Activated naive CD4-positive, alpha-beta T cell treated with anti-CD3 and anti-CD28 coated beads for 36 hours (primary cell): ENCODE results near the gene ZNF492. TPM values are rescaled to one million over a fixed set of nuclear protein-coding genes. Genes with fewer than 3 reads are reported as not detected.
"Not testable (repeated sequence)": the region's sequence is repeated elsewhere in the genome, so short reads cannot be mapped to it uniquely, and the experiment has no call there.

Experiments
- CTCF ChIA-PET: fragments of 350-600 bp; sonication (Branson Sonifier 250); formaldehyde crosslinking; loops from one replicate; lab custom pipeline; 2021; ENCODE audit warnings: antibody characterized with exemption; lab: Charles Lee
- DNase-seq: peaks from one replicate; pipeline ENCODE4 v3.0.0-alpha.2; 2020
- H3K27ac Mint-ChIP-seq: one replicate; pipeline ENCODE4 v1.8.0; 2021; ENCODE audit warnings: mild to moderate bottlenecking, mixed read lengths
- H3K27me3 Mint-ChIP-seq: one replicate; pipeline ENCODE4 v1.8.0; 2021; ENCODE audit warnings: low read depth, mixed read lengths
- H3K36me3 Mint-ChIP-seq: one replicate; pipeline ENCODE4 v1.8.0; 2021; ENCODE audit warnings: low read depth, mixed read lengths
- H3K4me1 Mint-ChIP-seq: one replicate; pipeline ENCODE4 v1.8.0; 2021; ENCODE audit warnings: low read depth, mixed read lengths
- H3K4me3 Mint-ChIP-seq: one replicate; pipeline ENCODE4 v1.8.0; 2021; ENCODE audit warnings: mild to moderate bottlenecking, moderate library complexity, mixed read lengths
- H3K9me3 Mint-ChIP-seq: one replicate; pipeline ENCODE4 v1.8.0; 2021; ENCODE audit warnings: mixed read lengths
- intact Hi-C: fragments of 100-400 bp; cut with micrococcal nuclease; formaldehyde crosslinking; loops from one replicate; pipeline ENCODE4 v1.15.1; 2023
- total RNA-seq, 2 experiments: library from RNA; stranded (reverse); gene quantifications; one replicate each; pipeline ENCODE4 v1.2.3, GENCODE V29; 2021

Gene ZNF492
- total RNA-seq, 2 experiments from 2014 or later, result 1.6 to 2.0 TPM

DNA sequence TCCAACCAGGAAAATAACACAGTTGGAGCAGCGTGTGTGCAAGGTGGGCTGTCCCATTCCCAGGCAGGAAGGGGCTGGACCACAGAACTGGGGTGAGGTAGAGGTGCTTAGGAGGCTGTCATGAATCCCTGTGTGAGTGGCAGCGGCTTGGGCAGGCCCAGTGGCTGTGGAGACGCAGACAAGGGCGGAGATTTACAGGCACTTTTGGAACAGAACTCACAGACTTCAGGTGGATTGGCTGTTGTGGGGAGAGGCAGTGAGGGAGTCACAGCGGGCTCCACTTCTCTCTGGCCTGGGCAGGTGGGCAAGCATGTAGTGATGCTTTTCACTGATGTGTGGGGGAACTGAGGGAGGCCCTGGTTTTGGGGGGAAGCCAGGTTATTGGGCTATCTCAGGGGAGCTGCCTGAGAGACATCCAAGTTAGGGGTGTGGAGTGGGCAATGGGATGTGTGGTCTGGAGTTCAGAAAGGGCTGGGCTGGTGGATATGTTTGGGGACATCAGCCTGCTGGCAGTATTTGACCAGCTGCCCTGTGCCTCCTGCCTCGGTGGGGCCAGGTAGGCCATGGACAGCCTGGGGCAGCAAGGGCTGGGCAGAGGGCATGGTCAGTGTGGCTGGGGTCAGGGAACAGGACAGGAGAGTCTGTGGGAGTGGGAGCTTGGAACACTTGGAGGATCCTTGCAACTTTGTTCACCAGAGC is 27.0 kb upstream of the ZNF492 start:
- intact Hi-C loops, result no loop called here
- Mint-ChIP-seq H3K27me3 (no peaks in the 10 kb centered on the region), H3K4me1 (no peaks in the 10 kb centered on the region), H3K4me3 (no peak overlapping the region), H3K9me3 (peaks cover 9% of the 10 kb centered on the region), H3K27ac (no peak overlapping the region), H3K36me3 (no peaks in the 10 kb centered on the region)
- no peak for DNase-seq
- CTCF ChIA-PET, result no interaction called here

DNA sequence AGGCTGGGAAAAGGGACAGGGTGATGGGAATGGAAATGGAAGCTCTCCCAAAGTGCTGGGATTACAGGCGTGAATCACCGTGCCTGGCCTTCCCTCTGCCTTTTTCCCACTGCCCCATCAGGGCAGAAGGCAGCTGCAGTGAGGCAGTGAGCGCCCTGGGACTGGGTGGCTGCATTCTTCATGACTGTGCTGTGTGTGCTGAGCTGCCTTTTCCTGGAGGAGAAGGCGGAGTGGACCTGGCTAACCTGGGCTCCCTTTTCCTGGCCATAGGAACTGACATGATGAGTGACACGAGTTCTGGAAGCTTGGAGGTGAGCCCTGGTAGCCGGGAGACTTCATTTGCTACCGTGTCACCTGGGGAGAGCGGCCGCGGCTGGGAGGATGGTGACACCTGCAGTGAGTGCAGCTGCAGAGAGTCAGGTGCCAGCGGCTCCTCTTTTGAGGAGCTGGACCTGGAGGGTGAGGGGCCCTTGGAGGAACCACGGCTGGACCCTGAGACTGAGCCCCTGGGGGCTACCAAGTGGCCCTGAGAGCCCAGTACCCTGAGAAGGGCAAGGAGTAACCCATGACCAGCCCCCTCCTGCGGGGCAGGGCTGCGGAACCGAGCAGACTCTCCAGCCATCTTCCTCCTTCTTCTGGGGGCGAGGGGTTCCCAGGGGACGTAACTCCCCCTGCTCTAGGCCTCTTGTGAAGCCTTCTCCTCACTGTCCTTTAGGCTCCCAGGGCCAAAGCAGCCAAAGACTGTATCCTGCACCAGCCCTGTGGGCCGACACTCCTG is 26.3 kb upstream of the ZNF492 start:
- no peaks in the 10 kb centered on the region for H3K27me3 Mint-ChIP-seq
- CTCF ChIA-PET, result no interaction called here
- peaks cover 9% of the 10 kb centered on the region for H3K9me3 Mint-ChIP-seq
- no peaks in the 10 kb centered on the region for H3K4me1 Mint-ChIP-seq
- intact Hi-C loops, result no loop called here
- H3K4me3 Mint-ChIP-seq, result no peak overlapping the region
- no peaks in the 10 kb centered on the region for H3K36me3 Mint-ChIP-seq
- H3K27ac Mint-ChIP-seq, result no peak overlapping the region
- DNase-seq, result no peak

DNA sequence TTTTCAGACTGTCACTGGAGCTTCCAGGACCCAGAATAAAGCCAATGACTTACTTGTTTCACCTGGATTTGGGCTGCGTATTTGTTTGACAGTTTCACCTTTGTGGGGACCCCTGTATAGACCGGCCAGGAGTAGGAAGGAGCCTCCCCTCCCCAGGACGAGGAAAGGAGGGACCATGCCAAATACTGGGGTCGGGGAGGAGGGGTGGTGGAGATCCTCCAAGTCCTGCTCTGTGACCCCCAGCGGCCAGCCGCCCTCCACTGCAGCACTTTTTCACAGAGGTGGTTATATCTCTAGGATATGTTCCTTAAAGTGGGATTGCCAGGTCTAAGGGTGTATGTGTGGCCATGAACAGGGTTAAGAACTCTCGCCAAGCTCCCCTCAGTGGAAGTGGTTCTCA is 25.7 kb upstream of the ZNF492 start:
- Mint-ChIP-seq H3K4me3 (no peak overlapping the region), H3K9me3 (peaks cover 9% of the 10 kb centered on the region), H3K27me3 (no peaks in the 10 kb centered on the region), H3K4me1 (no peaks in the 10 kb centered on the region), H3K27ac (no peak overlapping the region), H3K36me3 (no peaks in the 10 kb centered on the region)
- no peak for DNase-seq
- intact Hi-C loops, result no loop called here
- CTCF ChIA-PET, result interaction anchor here (1.0 kb wide), 1 partner anchor 12 kb away, joined by 3 read pairs; no protein-coding TSS in a partner anchor

- Mint-ChIP-seq H3K27ac (no peak overlapping the region), H3K36me3 (no peaks in the 10 kb centered on the region), H3K4me3 (no peak overlapping the region), H3K9me3 (peaks cover 13% of the 10 kb centered on the region), H3K4me1 (no peaks in the 10 kb centered on the region), H3K27me3 (peaks cover 2% of the 10 kb centered on the region)
- intact Hi-C loops, result no loop called here
- CTCF ChIA-PET, result interaction anchor here (1.0 kb wide), 1 partner anchor 11 kb away, joined by 3 read pairs; no protein-coding TSS in a partner anchor
- no peak for DNase-seq
These were observed 24.5 kb upstream of the ZNF492 start for GRCh38 chr19:22609630-22610029.

DNA sequence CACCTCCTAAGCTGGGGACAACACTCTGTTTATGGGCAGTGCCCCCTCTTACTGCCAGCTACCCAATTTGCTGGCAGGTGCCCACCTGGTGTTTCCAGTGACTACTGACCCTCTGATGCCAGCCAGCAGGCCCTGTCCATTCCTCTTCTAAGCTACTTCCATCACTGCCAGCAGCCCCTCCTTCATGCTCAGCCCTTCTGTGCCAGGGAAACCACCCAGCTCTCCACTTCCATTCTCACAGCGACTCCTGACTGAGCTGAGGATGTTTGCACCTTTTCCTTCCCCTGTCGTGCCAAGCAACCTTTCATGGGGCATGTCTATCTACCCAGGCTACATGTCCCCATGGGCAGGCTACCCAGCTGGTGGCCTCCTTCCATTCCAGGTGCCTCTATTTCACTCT is 24.0 kb upstream of the ZNF492 start:
- no peak for DNase-seq
- Mint-ChIP-seq H3K9me3 (peaks cover 13% of the 10 kb centered on the region), H3K4me1 (no peaks in the 10 kb centered on the region), H3K36me3 (no peaks in the 10 kb centered on the region), H3K27ac (no peak overlapping the region), H3K4me3 (no peak overlapping the region), H3K27me3 (peaks cover 4% of the 10 kb centered on the region)
- intact Hi-C loops, result no loop called here
- CTCF ChIA-PET, result no interaction called here

DNA sequence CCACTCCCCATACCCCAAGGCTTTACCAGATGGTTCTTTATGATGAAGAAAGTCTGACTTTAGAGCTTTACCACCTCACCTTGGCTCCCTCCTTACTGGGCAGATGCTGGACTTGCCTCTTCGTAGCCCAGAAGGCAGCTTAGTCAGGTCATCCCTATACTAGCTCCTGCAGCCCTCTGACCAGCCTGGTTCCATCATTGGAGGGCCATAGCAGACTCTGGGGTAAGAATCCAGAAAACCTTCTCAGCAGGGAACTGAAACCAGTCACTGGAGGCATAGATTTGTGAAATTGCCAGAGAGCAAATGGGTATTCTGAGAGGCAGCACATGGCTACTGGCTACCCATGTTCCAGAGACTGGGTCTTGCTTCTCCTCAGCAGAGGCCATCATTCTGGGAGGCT is 21.8 kb upstream of the ZNF492 start:
- Mint-ChIP-seq H3K27me3 (peaks cover 23% of the 10 kb centered on the region), H3K27ac (no peak overlapping the region), H3K9me3 (peaks cover 13% of the 10 kb centered on the region), H3K4me3 (no peak overlapping the region), H3K4me1 (no peaks in the 10 kb centered on the region), H3K36me3 (peaks cover 3% of the 10 kb centered on the region)
- intact Hi-C loops, result no loop called here
- no peak for DNase-seq
- CTCF ChIA-PET, result no interaction called here

- DNase-seq, result no peak
- no peak overlapping the region for H3K4me3 Mint-ChIP-seq
- H3K27me3 Mint-ChIP-seq, result peaks cover 42% of the 10 kb centered on the region
- CTCF ChIA-PET, result no interaction called here
- peaks cover 3% of the 10 kb centered on the region for H3K36me3 Mint-ChIP-seq
- intact Hi-C loops, result no loop called here
- no peak overlapping the region for H3K27ac Mint-ChIP-seq
- no peaks in the 10 kb centered on the region for H3K4me1 Mint-ChIP-seq
- H3K9me3 Mint-ChIP-seq, result peaks cover 9% of the 10 kb centered on the region
These were observed 17.5 kb upstream of the ZNF492 start for GRCh38 chr19:22616659-22617058.

GRCh38 chr19:22617181-22617580 is 16.9 kb upstream of the ZNF492 start:
- H3K36me3 Mint-ChIP-seq, H3K4me1 Mint-ChIP-seq, H3K4me3 Mint-ChIP-seq, H3K27ac Mint-ChIP-seq, CTCF ChIA-PET, H3K9me3 Mint-ChIP-seq, DNase-seq, intact Hi-C loops: not testable (repeated sequence)
- H3K27me3 Mint-ChIP-seq, result peaks cover 47% of the 10 kb centered on the region

- H3K4me1 Mint-ChIP-seq, result no peaks in the 10 kb centered on the region
These were observed 16.4 kb upstream of the ZNF492 start for GRCh38 chr19:22617614-22618320.

GRCh38 chr19:22619371-22619770 is 14.8 kb upstream of the ZNF492 start:
- Mint-ChIP-seq H3K27me3 (peaks cover 56% of the 10 kb centered on the region), H3K9me3 (peaks cover 3% of the 10 kb centered on the region), H3K27ac (no peak overlapping the region), H3K36me3 (peaks cover 3% of the 10 kb centered on the region), H3K4me3 (no peak overlapping the region), H3K4me1 (no peaks in the 10 kb centered on the region)
- intact Hi-C loops, result no loop called here
- DNase-seq, result no peak
- CTCF ChIA-PET, result no interaction called here

More at GRCh38 chr19:22617614-22618320, 16.4 kb upstream of the ZNF492 start:
- Mint-ChIP-seq H3K27me3 (peaks cover 48% of the 10 kb centered on the region), H3K27ac (no peak overlapping the region), H3K9me3 (peaks cover 6% of the 10 kb centered on the region), H3K36me3 (peaks cover 3% of the 10 kb centered on the region), H3K4me3 (no peak overlapping the region)
- intact Hi-C loops, result no loop called here
- CTCF ChIA-PET, result no interaction called here
- DNase-seq, result no peak

DNA sequence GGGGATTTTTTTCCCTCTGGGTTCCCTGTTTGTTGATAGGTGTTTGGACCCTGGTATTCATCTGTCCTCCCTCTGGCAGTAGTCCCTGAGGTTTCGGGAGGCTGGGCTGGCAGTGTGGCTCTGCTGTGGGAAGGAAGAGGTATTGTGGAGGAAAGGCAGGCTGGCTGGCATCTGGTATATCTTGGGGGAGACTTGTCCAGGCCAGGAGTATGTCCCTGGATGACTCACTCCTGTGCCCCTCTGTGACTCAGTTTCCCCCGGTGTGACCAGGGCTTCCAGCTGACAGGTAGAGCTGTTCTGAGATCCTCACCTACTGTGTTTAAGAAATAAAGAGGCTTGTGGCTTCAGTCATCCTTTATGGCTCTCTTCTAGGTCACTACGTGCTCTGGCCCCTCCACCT is 14.2 kb upstream of the ZNF492 start:
- Mint-ChIP-seq H3K27me3 (peaks cover 54% of the 10 kb centered on the region), H3K9me3 (peaks cover 3% of the 10 kb centered on the region), H3K36me3 (peaks cover 3% of the 10 kb centered on the region), H3K4me1 (no peaks in the 10 kb centered on the region), H3K27ac (no peak overlapping the region), H3K4me3 (no peak overlapping the region)
- intact Hi-C loops, result no loop called here
- CTCF ChIA-PET, result no interaction called here
- DNase-seq, result no peak

- H3K9me3 Mint-ChIP-seq, result peaks cover 3% of the 10 kb centered on the region
- H3K4me3 Mint-ChIP-seq, result no peak overlapping the region
- H3K4me1 Mint-ChIP-seq, result no peaks in the 10 kb centered on the region
- CTCF ChIA-PET, result interaction anchor here (1.0 kb wide), 1 partner anchor 11 kb away, joined by 3 read pairs; no protein-coding TSS in a partner anchor
- DNase-seq, result no peak
- H3K27me3 Mint-ChIP-seq, result peaks cover 50% of the 10 kb centered on the region
- no peak overlapping the region for H3K27ac Mint-ChIP-seq
- peaks cover 3% of the 10 kb centered on the region for H3K36me3 Mint-ChIP-seq
- intact Hi-C loops, result no loop called here
These were observed 13.7 kb upstream of the ZNF492 start for GRCh38 chr19:22620401-22620800.
